Cardiac muscle cell (in vitro differentiated cells and primary cell): ENCODE results near the gene PMEL. TPM values are rescaled to one million over a fixed set of nuclear protein-coding genes. Genes with fewer than 3 reads are reported as not detected.
"Not testable (repeated sequence)": the region's sequence is repeated elsewhere in the genome, so short reads cannot be mapped to it uniquely, and the experiment has no call there.

Experiments used
- DNase-seq, 2 donors: peaks; one replicate each; pipeline versions ENCODE4 v3.0.0 to v3.0.0-alpha.2; 2010 to 2017; ENCODE audit warnings: low read depth in 1 of 2, low spot score in 1 of 2
- H3K27ac ChIP-seq: fragments of 200-600 bp; sonication (generic); 2 replicates; pipeline ENCODE4 v1.5.1; 2016
- H3K27me3 ChIP-seq: fragments of 200-600 bp; sonication (generic); 2 replicates; pipeline ENCODE4 v1.6.0; 2016; ENCODE audit warnings: control low read depth
- H3K36me3 ChIP-seq: fragments of 200-600 bp; sonication (generic); 2 replicates; pipeline ENCODE4 v1.5.1; 2016; ENCODE audit warnings: control low read depth
- H3K4me1 ChIP-seq: fragments of 200-600 bp; sonication (generic); 2 replicates; pipeline ENCODE4 v1.8.1; 2017; ENCODE audit warnings: low read depth, mild to moderate bottlenecking, mixed run types
- H3K4me3 ChIP-seq: fragments of 200-600 bp; sonication (generic); 2 replicates; pipeline ENCODE4 v1.5.1; 2016; ENCODE audit warnings: mild to moderate bottlenecking
- H3K9me3 ChIP-seq: fragments of 200-600 bp; sonication (generic); 2 replicates; pipeline ENCODE4 v1.5.1; 2017; ENCODE audit warnings: low read depth, mild to moderate bottlenecking, control low read depth
- polyA plus RNA-seq: library from polyadenylated mRNA; unstranded; fragments of >200 nt; fragmentation: Nextera tagmentation; extraction: Ambion mirVana; gene quantifications from 2 replicates; pipeline ENCODE4 v1.2.1, GENCODE V29; 2016
- total RNA-seq: library from RNA; depleted of rRNA; stranded (reverse); fragments of >200 nt; gene quantifications from 2 replicates; pipeline ENCODE4 v1.2.3, GENCODE V29; 2016
- TF ChIP-seq, protein P1 (sequence below): IDR thresholded peaks from 2 replicates; pipeline ENCODE4 v1.5.1; 2012; ENCODE audit warnings: low read depth, mild to moderate bottlenecking, low read length

PMEL gene
- total and polyA plus RNA-seq, 2 experiments from 2014 or later, result 11.3 to 15.5 TPM

DNA sequence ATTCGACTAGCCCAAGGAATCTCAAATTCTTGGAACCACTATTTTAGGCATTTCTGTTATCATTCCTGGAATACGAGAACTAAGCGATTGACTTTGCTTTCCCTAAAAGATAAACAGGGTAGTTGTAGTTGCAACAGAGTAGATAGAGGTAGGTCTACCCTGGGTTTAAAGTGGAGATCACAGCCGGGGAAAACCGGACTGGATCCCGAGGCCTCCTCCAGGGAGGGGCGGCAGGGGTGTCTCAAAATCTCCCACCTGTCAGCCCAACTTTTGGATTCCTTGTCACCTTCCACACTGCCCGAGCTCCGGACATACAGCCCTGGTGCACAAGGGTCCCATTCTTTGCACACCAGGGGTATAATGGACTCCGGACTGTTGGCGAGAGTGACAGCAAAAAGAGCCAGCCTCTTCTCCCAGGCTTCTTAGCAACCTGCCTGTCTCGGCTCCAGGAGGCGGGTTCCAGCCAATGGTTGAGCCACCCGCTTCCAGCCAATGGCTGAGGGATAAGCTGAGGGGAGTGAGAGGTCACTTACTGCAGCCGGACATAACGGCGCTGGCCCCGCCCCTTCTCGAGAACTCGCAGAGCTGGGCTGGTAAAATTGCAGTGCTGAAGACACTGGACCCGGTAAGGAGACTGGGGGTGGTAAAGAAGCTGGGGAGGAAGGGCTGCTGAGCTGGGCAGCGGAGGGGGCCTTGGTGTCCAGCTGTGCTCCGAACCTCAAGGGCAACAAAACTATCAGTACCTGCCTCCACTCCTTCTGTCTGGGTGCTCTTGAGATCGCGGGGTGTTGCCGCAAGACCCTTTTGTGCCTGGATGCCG, 31.1 kb upstream of the PMEL start, which contains the start of gene SUOX:
TSS of gene SUOX (plus strand) at position 562 of the 820 bp plus-strand sequence. CDS start 4,946 bp downstream, outside the sequence.
- H3K27ac ChIP-seq, result peak within 1 kb of the TSS; percentile 75
- DNase-seq, result peak; percentile 97 to 99

DNA sequence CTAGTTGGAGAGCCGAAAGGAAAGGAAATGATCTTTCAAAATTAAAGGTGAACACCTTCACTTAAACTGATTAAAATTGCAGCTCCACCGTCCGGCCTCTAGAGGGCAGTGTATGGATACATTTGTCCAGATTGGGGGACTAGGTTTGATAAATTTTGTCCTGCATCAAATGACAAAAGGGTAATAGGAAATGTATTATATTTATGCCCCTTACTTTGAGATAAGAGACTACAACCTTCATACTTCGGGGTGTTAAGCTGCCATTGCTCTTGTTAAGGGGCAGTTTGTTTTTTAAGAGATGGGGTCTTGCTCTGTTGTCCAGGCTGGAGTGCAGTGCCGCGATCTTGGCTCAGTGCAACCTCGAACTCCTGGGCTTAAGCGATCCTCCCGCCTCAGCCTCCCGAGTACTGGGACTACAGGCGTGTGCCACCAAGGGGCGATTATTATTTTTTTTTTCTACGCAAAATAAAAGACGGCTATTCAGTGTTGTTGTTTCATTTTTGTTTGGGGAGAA, 30.4 kb upstream of the PMEL start:
- Histone ChIP-seq H3K4me3 (peak overlapping the region; percentile 43), H3K27me3 (no peaks in the 10 kb centered on the region), H3K27ac (peak overlapping the region; percentile 75), H3K36me3 (peaks cover 26% of the 10 kb centered on the region), H3K4me1 (peaks cover 6% of the 10 kb centered on the region), H3K9me3 (no peaks in the 10 kb centered on the region)
- DNase-seq, result peak; percentile 71 to 79
- TF ChIP-seq, protein P1, sequence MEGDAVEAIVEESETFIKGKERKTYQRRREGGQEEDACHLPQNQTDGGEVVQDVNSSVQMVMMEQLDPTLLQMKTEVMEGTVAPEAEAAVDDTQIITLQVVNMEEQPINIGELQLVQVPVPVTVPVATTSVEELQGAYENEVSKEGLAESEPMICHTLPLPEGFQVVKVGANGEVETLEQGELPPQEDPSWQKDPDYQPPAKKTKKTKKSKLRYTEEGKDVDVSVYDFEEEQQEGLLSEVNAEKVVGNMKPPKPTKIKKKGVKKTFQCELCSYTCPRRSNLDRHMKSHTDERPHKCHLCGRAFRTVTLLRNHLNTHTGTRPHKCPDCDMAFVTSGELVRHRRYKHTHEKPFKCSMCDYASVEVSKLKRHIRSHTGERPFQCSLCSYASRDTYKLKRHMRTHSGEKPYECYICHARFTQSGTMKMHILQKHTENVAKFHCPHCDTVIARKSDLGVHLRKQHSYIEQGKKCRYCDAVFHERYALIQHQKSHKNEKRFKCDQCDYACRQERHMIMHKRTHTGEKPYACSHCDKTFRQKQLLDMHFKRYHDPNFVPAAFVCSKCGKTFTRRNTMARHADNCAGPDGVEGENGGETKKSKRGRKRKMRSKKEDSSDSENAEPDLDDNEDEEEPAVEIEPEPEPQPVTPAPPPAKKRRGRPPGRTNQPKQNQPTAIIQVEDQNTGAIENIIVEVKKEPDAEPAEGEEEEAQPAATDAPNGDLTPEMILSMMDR, result peak; percentile 83

More for the DNA sequence above, 31.1 kb upstream of the PMEL start, which contains the start of gene SUOX:
- Histone ChIP-seq H3K36me3 (peaks cover 21% of the 10 kb centered on the region), H3K9me3 (no peaks in the 10 kb centered on the region), H3K27me3 (no peaks in the 10 kb centered on the region), H3K4me3 (peak within 1 kb of the TSS; percentile 43), H3K4me1 (peaks cover 6% of the 10 kb centered on the region)
- TF ChIP-seq, protein P1, result no peak

DNA sequence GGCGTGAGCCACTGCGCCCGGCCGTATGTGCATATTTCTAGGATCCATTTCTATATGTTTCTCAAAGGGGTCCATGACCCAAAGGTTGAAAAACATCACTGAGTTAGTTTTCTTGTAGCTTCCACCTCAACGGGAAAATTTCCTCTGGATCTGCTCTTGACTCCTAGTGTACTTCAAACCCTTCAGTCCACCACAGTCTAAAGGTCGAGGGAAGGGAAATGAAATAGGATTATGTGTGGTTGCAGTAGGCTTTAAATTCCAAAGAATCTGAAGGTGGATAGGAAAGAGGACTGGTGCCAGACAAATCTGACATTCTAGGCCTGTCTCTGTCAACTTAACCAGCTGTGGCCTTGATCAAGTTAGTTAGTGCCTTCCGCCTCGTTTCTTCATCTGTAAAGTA, 29.5 kb upstream of the PMEL start:
- H3K4me1 ChIP-seq, result peaks cover 6% of the 10 kb centered on the region
- no peak overlapping the region for H3K4me3 ChIP-seq
- TF ChIP-seq, protein P1, result no peak
- H3K9me3 ChIP-seq, result no peaks in the 10 kb centered on the region
- peak overlapping the region; percentile 43 for H3K27ac ChIP-seq
- peaks cover 35% of the 10 kb centered on the region for H3K36me3 ChIP-seq
- no peaks in the 10 kb centered on the region for H3K27me3 ChIP-seq
- DNase-seq, result no peak

DNA sequence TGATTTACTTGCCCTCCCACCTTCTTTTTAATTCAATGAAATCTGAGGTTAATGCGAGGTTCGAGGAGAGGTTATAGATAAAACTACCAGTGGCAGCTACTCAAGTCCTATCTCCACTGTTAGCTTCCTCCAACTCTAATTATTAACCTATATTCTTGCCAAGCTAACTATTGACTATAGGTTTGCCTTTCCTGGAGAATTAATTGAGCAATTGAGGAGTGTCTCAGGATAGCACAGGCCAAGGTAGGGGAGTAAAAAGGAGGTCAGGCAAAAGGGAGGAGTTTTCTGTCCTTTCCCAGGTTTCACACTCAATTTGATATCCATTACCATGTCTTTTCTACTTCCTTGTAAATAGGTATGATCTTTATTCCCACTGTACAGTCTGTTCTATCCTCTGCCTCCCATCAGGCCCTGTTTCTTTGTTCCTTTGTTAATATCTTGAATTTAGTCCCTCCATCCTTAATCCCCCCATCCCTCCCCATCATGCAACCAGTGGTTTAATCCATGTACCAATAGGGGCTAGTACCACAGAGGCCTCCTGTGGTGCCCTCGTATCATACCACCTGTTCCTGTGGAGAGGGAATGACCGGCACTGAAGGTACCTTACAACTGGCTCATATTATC, 27.5 kb upstream of the PMEL start:
- H3K4me1 ChIP-seq, result peaks cover 6% of the 10 kb centered on the region
- DNase-seq, result no peak
- H3K4me3 ChIP-seq, result no peak overlapping the region
- H3K27ac ChIP-seq, result peak overlapping the region; percentile 17
- H3K27me3 ChIP-seq, result no peaks in the 10 kb centered on the region
- peaks cover 45% of the 10 kb centered on the region for H3K36me3 ChIP-seq
- TF ChIP-seq, protein P1, result no peak
- no peaks in the 10 kb centered on the region for H3K9me3 ChIP-seq

DNA sequence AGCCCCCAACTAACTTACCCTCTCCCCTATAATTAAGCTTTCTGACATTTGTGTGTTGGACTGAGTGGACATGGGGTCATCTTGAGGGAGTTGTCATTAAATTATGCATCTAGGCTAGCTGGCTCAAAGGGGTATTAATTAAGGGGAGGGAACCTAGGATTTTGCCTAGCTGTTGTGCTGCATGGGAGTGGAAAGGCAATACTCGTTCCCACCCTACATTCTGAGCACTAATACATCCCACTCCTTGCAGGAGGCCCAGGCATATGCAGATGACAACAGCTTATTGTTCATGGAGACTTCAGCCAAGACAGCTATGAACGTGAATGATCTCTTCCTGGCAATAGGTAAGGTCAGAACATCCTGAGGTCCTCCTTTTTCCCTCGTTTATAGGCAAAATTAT, 25.3 kb upstream of the PMEL start:
- H3K27me3 ChIP-seq, result no peaks in the 10 kb centered on the region
- no peak overlapping the region for H3K27ac ChIP-seq
- H3K36me3 ChIP-seq, result peaks cover 61% of the 10 kb centered on the region
- no peak for DNase-seq
- no peaks in the 10 kb centered on the region for H3K9me3 ChIP-seq
- H3K4me3 ChIP-seq, result no peak overlapping the region
- H3K4me1 ChIP-seq, result no peaks in the 10 kb centered on the region
- TF ChIP-seq, protein P1, result no peak

DNA sequence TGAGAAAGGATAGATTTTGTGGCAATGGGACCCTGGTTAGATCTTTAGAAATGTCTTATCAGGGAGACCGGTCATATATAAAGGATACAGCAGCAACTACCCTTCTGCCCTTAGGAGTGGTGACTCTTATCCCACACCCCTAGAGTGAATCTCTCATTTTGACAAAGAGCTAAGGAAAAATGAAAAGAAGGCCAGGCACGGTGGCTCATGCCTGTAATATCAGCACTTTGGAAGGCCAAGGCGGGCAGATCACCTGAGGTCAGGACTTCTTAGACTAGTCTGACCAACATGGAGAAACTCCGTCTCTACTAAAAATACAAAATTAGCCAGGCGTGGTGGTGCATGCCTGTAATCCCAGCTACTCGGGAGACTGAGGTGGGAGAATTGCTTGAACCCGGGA, 20.1 kb upstream of the PMEL start:
- not testable (repeated sequence) for H3K27me3 ChIP-seq, H3K4me3 ChIP-seq, H3K4me1 ChIP-seq, DNase-seq, H3K9me3 ChIP-seq
- Histone ChIP-seq H3K36me3 (peaks cover 43% of the 10 kb centered on the region), H3K27ac (peak overlapping the region; percentile 14)
